HL-60 (cell line): ENCODE measurements around the gene BAD.

Experiments
- DNase-seq, 2 experiments: peaks; one replicate each; pipeline ENCODE4 v3.0.0-alpha.2; 2010 to 2020; ENCODE audit warnings: low read depth in 1 of 2, low spot score in 1 of 2
- H3K27ac ChIP-seq: fragments of 250-450 bp; sonication (Bioruptor Pico); replicated peaks from 2 replicates; pipeline ENCODE4 v1.5.1; 2020; ENCODE audit warnings: mild to moderate bottlenecking, moderate library complexity
- H3K27me3 ChIP-seq: fragments of 250-450 bp; sonication (Bioruptor Pico); 2 replicates; pipeline ENCODE4 v1.5.1; 2021; ENCODE audit warnings: mild to moderate bottlenecking, moderate library complexity; ENCODE audit not compliant: insufficient read depth, poor library complexity, severe bottlenecking
- H3K4me3 ChIP-seq: replicated peaks from 2 replicates; pipeline ENCODE4 v1.5.1; 2011; ENCODE audit warnings: mild to moderate bottlenecking, control low read depth, low read length; ENCODE audit not compliant: insufficient read depth
- GABPA ChIP-seq: IDR thresholded peaks from 2 replicates; pipeline ENCODE4 v1.6.1; 2012; ENCODE audit warnings: low read depth
- POLR2AphosphoS5 ChIP-seq: IDR thresholded peaks from 2 replicates; pipeline ENCODE4 v1.6.1; 2012; ENCODE audit warnings: low read depth
- REST ChIP-seq: IDR thresholded peaks from 2 replicates; pipeline ENCODE4 v1.6.1; 2012; ENCODE audit warnings: low read depth; ENCODE audit not compliant: insufficient replicate concordance
- SPI1 ChIP-seq: IDR thresholded peaks from 2 replicates; pipeline ENCODE4 v1.6.1; 2012; ENCODE audit warnings: low read depth, mild to moderate bottlenecking, borderline replicate concordance
- TF ChIP-seq, protein P1 (sequence below): IDR thresholded peaks from one replicate; pipeline ENCODE4 v1.5.1; 2011; ENCODE audit warnings: low read length, control low read depth, inconsistent platforms; ENCODE audit not compliant: insufficient read depth

Gene BAD

GRCh38 chr11:64291752-64292459, 7.4 kb upstream of the BAD start:
- DNase-seq: no peak
- H3K4me3 ChIP-seq: no peak overlapping the region
- TF ChIP-seq GABPA (no peak), POLR2AphosphoS5 (no peak), REST (no peak), SPI1 (no peak)
- TF ChIP-seq, protein P1, sequence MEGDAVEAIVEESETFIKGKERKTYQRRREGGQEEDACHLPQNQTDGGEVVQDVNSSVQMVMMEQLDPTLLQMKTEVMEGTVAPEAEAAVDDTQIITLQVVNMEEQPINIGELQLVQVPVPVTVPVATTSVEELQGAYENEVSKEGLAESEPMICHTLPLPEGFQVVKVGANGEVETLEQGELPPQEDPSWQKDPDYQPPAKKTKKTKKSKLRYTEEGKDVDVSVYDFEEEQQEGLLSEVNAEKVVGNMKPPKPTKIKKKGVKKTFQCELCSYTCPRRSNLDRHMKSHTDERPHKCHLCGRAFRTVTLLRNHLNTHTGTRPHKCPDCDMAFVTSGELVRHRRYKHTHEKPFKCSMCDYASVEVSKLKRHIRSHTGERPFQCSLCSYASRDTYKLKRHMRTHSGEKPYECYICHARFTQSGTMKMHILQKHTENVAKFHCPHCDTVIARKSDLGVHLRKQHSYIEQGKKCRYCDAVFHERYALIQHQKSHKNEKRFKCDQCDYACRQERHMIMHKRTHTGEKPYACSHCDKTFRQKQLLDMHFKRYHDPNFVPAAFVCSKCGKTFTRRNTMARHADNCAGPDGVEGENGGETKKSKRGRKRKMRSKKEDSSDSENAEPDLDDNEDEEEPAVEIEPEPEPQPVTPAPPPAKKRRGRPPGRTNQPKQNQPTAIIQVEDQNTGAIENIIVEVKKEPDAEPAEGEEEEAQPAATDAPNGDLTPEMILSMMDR: no peak
- H3K27me3 ChIP-seq: peaks cover 55% of the 10 kb centered on the region
- no peak overlapping the region for H3K27ac ChIP-seq

GRCh38 chr11:64291262-64291751, 6.8 kb upstream of the BAD start, which contains the start of gene KCNK4:
Gene KCNK4, plus strand, starts transcription at chr11:64291302. Its CDS starts 1,717 bp downstream, at chr11:64293019.
- no peak for TF ChIP-seq REST
- TF ChIP-seq POLR2AphosphoS5: no peak
- no peak for TF ChIP-seq SPI1
- TF ChIP-seq, protein P1: no peak
- TF ChIP-seq GABPA: no peak
- no peak for DNase-seq
- Histone ChIP-seq H3K4me3 (no peak within 1 kb of the TSS), H3K27me3 (peaks cover 49% of the 10 kb centered on the region), H3K27ac (no peak within 1 kb of the TSS)

GRCh38 chr11:64290352-64291261, 6.1 kb upstream of the BAD start:
- Histone ChIP-seq H3K4me3 (no peak overlapping the region), H3K27me3 (peaks cover 42% of the 10 kb centered on the region), H3K27ac (no peak overlapping the region)
- TF ChIP-seq POLR2AphosphoS5 (no peak), SPI1 (no peak), REST (no peak), GABPA (no peak)
- TF ChIP-seq, protein P1: no peak
- DNase-seq: no peak
